AG08396 (cell line): Measurements from ENCODE around the gene UBR2.
"Not testable (repeated sequence)": the region's sequence is repeated elsewhere in the genome, so short reads cannot be mapped to it uniquely, and the experiment has no call there.

Experiments used
- DNase-seq: peaks from one replicate; pipeline ENCODE4 v3.0.0; 2012; ENCODE audit warnings: low spot score, mixed read lengths

The UBR2 gene

DNA sequence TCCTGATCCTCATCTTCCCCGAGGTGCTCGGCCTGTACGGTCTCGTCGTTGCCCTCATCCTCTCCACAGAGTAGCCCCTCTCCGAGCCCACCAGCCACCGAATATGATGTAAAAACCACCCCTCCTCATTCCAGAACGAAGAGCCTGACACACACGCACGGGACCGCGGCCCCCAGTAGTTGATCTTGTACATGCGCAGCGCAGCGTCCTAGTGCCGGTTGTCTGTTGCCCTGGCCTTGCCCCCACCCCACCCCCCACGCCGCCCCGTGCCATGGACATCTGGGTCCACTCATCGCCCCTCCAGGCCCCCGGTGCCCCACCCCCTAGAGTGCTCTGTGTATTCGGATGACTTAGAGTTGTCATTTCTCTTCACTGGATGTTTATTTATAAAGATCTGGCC lies 163.8 kb downstream of the UBR2 start:
- peak; percentile 31 for DNase-seq

DNA sequence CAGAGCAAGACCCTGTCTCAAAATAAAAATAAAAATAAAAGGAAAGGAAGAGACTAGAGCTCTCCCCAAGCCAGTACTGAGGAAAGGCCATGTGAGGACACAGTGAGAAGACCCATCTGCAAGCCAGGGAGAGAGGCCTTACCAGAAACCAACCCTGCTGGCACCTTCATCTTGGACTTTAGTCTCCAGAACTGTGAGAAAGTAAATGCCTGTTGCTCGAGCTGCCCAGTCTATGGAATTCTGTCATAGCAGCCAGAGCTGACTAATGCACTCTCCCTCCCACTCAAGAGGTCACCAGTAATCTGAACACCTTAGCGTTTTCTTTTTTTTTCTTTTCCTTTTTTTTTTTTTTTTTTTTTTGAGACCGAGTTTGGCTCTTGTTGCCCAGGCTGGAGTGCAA lies 165.9 kb downstream of the UBR2 start:
- DNase-seq: peak; percentile 36

DNA sequence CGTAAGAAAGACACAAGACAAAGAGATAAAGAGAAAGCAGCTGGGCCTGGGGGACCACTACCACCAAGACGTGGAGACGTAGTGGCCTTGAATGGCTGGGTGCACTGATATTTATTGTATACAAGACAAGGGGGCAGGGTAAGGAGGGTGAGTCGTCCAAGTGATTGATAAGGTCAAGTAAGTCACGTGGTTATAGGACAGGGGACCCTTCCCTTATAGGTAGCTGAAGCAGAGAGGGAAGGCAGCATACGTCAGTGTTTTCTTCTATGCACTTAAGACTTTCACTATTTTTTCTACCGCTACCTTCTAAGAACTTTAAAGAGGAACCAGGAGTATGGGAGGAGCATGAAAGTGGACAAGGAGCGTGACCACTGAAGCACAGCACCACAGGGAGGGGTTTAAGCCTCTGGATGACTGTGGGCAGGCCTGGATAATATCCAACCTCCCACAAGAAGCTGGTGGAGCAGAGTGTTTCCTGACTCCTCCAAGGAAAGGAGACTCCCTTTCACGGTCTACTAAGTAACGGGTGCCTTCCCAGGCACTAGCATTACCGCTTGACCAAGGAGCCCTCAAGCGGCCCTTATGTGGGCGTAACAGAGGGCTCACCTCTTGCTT lies 170.1 kb downstream of the UBR2 start:
- not testable (repeated sequence) for DNase-seq

- DNase-seq: no peak
Measured at GRCh38 chr6:42735976-42736375, 172.1 kb downstream of the UBR2 start.

DNA sequence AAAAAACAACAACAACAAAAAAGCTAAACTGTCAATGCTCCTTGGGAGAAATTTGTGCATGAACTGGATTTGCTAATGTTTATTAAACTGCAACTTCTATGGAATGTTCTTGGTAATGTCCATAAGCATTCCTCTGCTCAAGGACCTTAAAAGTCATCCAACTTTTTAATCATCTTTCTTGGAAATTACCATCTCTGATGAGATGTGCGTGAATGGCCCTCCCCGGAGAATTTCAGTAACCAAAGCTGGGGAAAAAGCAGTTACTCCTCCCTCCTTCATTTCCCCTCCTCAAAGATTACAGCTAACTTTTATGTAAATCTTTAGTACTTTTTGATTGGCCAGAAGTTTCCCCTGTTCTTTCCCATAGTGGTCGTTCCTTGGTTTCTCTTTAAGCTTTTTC lies 176.9 kb downstream of the UBR2 start:
- no peak for DNase-seq

DNA sequence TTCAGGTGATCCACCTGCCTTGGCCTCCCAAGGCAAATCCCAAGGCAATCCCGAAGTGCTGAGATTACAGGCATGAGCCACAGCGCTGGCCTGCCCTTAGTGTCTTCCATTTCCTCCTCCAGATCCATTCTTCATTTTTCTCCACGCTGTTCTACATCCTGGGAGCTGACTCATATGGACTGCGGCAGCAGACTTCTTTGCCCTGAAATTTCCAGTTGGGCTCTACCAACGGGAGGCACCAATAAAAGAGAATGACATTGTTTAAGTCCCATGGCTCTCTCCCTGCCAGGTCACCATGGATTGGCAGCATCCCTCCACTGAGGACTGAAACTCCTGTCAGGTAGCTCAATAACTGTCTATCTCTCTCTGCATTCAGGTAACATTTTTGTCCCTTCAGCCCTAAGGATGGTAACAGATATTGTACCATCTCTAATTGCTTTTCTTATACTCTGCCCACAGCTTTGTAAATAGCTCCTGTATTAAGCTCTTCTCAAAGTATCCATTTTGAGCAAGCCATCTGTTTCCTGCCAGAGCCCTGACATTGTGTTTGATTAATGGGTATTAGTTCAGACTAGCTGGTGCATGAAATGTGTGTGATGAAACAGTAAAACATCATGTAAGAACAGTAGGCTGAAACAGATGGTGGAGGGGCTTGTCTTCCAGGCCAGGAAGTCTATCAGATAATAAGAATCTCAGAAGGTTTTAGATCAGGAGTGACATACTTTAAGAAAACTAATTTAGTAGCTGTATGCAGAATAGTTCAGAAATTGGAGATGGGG lies 178.5 kb downstream of the UBR2 start:
- DNase-seq: no peak
